GM19463 (cell line): ENCODE results near the gene NRCAM.
"Not testable (repeated sequence)": the region's sequence is repeated elsewhere in the genome, so short reads cannot be mapped to it uniquely, and the experiment has no call there.

Source experiments
- ATAC-seq: cut with Tn5 transposase; IDR thresholded peaks from one replicate; pipeline ENCODE4 v1.9.1; 2021; ENCODE audit warnings: mild to moderate bottlenecking, moderate library complexity; ENCODE audit not compliant: unreplicated experiment

Gene NRCAM

GRCh38 chr7:108455998-108456677 is at the start of gene NRCAM:
Gene NRCAM (minus strand): TSS chr7:108456436. CDS start chr7:108240064, 216,372 bp downstream.
- ATAC-seq = peak; percentile 42

GRCh38 chr7:108504576-108504975 is 48.3 kb upstream of the NRCAM start:
- not testable (repeated sequence) for ATAC-seq

GRCh38 chr7:108503112-108504026 is 47.1 kb upstream of the NRCAM start:
- peak; percentile 85 for ATAC-seq

GRCh38 chr7:108499566-108499965 is 43.3 kb upstream of the NRCAM start:
- no peak for ATAC-seq

GRCh38 chr7:108498481-108498880 is 42.2 kb upstream of the NRCAM start:
- ATAC-seq = no peak

- ATAC-seq = peak; percentile 74
Measured at GRCh38 chr7:108497082-108497725, 41.0 kb upstream of the NRCAM start.

- no peak for ATAC-seq
Measured at GRCh38 chr7:108492742-108493141, 36.5 kb upstream of the NRCAM start.

- no peak for ATAC-seq
Measured at GRCh38 chr7:108488768-108489538, 32.7 kb upstream of the NRCAM start.

- no peak for ATAC-seq
Measured at GRCh38 chr7:108487646-108488045, 31.4 kb upstream of the NRCAM start.

- ATAC-seq = no peak
Measured at GRCh38 chr7:108486291-108486966, 30.2 kb upstream of the NRCAM start.

GRCh38 chr7:108484137-108484536 is 27.9 kb upstream of the NRCAM start:
- ATAC-seq = no peak

- ATAC-seq = no peak
Measured at GRCh38 chr7:108480311-108480710, 24.1 kb upstream of the NRCAM start.

GRCh38 chr7:108479751-108480150 is 23.5 kb upstream of the NRCAM start:
- ATAC-seq = no peak

GRCh38 chr7:108479118-108479517 is 22.9 kb upstream of the NRCAM start:
- ATAC-seq = no peak

GRCh38 chr7:108468246-108468645 is 12.0 kb upstream of the NRCAM start:
- no peak for ATAC-seq

GRCh38 chr7:108467391-108467790 is 11.2 kb upstream of the NRCAM start:
- no peak for ATAC-seq

GRCh38 chr7:108466322-108466721 is 10.1 kb upstream of the NRCAM start:
- not testable (repeated sequence) for ATAC-seq

GRCh38 chr7:108464743-108465142 is 8.5 kb upstream of the NRCAM start:
- no peak for ATAC-seq

- no peak for ATAC-seq
Measured at GRCh38 chr7:108463613-108464012, 7.4 kb upstream of the NRCAM start.

GRCh38 chr7:108461840-108462239 is 5.6 kb upstream of the NRCAM start:
- no peak for ATAC-seq
